K562 (cell line): ENCODE measurements around the gene ZMYND15. TPM values are rescaled to one million over a fixed set of nuclear protein-coding genes. Genes with fewer than 3 reads are reported as not detected.

Source experiments
- ATAC-seq: fragments of 200-7000 bp; cut with Tn5 transposase; 3 replicates; pipeline ENCODE4 v1.9.1; 2020; ENCODE audit warnings: moderate library complexity
- BruUV-seq: library from RNA; stranded (reverse); fragments of 400-500 nt; replicated peaks from 2 replicates; lab custom pipeline; 2021; lab: Mats Ljungman, UMichigan
- CTCF ChIA-PET: fragments of 300-600 bp; formaldehyde crosslinking; extraction: SDS; loops from one replicate; lab custom pipeline; 2021; ENCODE audit warnings: low intra/inter-chr PET ratio; lab: Yijun Ruan, JAX
- POLR2A ChIA-PET: fragments of 300-600, 350-650 bp; sonication (Branson Sonifier 250); formaldehyde crosslinking; extraction: SDS; loops from one replicate; lab custom pipeline; 2021; ENCODE audit warnings: antibody characterized with exemption, inconsistent platforms; lab: Yijun Ruan, JAX
- DNase-seq, 4 experiments: peaks; one replicate each; pipeline versions ENCODE4 v3.0.0 to v3.0.0-alpha.2; 2011 to 2018; ENCODE audit warnings: low spot score in 3 of 4, mixed read lengths in 3 of 4; ENCODE audit errors: extremely low read depth in 1 of 4
- FAIRE-seq: peaks from 2 replicates; lab custom pipeline; 2011; peaks lifted over from hg19 to GRCh38; lab: Jason Lieb, UNC
- H2AFZ ChIP-seq: 2 replicates; pipeline ENCODE4 v1.6.0; 2011; ENCODE audit warnings: low read depth, low read length, control low read depth, inconsistent platforms
- H3K27ac ChIP-seq: fragments of 200-600 bp; 3 replicates; pipeline ENCODE4 v1.8.0; 2011; ENCODE audit warnings: low read depth, mild to moderate bottlenecking, control low read depth, inconsistent platforms, low read length, moderate library complexity, mixed read lengths; ENCODE audit errors: extremely low read depth
- H3K27me3 ChIP-seq, 2 experiments: fragments of 300-600 bp in 1 of 2; 2 replicates in 1 of 2; 3 replicates in 1 of 2; pipeline versions ENCODE4 v1.6.0 to v1.8.0; 2011; ENCODE audit warnings: inconsistent platforms in 2 of 2, low read length in 2 of 2, mild to moderate bottlenecking in 1 of 2, mixed read lengths in 1 of 2, moderate library complexity in 1 of 2; ENCODE audit not compliant: control insufficient read depth in 2 of 2, insufficient read depth in 2 of 2
- H3K36me3 ChIP-seq: fragments of 300-600 bp; 3 replicates; pipeline ENCODE4 v1.8.0; 2011; ENCODE audit warnings: mild to moderate bottlenecking, low read length, inconsistent platforms; ENCODE audit not compliant: control insufficient read depth, insufficient read depth
- H3K4me1 ChIP-seq, 2 experiments: fragments of 200-600 bp in 1 of 2; replicated peaks in 1 of 2; 2 replicates in 1 of 2; 3 replicates in 1 of 2; pipeline versions ENCODE4 v1.5.1 to v1.8.0; 2011; ENCODE audit warnings: inconsistent platforms in 2 of 2, low read length in 2 of 2, mild to moderate bottlenecking in 1 of 2, mixed read lengths in 1 of 2, moderate library complexity in 1 of 2; ENCODE audit not compliant: control insufficient read depth in 2 of 2, insufficient read depth in 2 of 2
- H3K4me2 ChIP-seq: 2 replicates; pipeline ENCODE4 v1.6.1; 2011; ENCODE audit warnings: low read length, control low read depth, inconsistent platforms, mixed read lengths; ENCODE audit not compliant: insufficient read depth
- H3K4me3 ChIP-seq: fragments of 200-600 bp; sonication (generic), shearing (Covaris generic); 2 replicates; pipeline ENCODE4 v1.5.1; 2016; ENCODE audit warnings: control low read depth, inconsistent platforms
- H3K79me2 ChIP-seq: fragments of 200-600 bp; 3 replicates; pipeline ENCODE4 v1.8.0; 2011; ENCODE audit warnings: low read length, inconsistent platforms; ENCODE audit not compliant: control insufficient read depth, insufficient read depth
- H3K9ac ChIP-seq, 2 experiments: 2 replicates each; pipeline versions ENCODE4 v1.6.0 to v1.6.1; 2011; ENCODE audit warnings: low read depth in 2 of 2, low read length in 2 of 2, control low read depth in 1 of 2, inconsistent platforms in 1 of 2, mild to moderate bottlenecking in 1 of 2, mixed read lengths in 1 of 2; ENCODE audit not compliant: insufficient read depth in 1 of 2
- H3K9me1 ChIP-seq: one replicate; pipeline ENCODE4 v1.6.0; 2011; ENCODE audit warnings: inconsistent platforms, mild to moderate bottlenecking, low read length, moderate library complexity; ENCODE audit not compliant: control insufficient read depth, insufficient read depth
- H3K9me3 ChIP-seq: replicated peaks from 2 replicates; pipeline ENCODE4 v1.5.1; 2011; ENCODE audit warnings: low read depth, low read length, inconsistent platforms; ENCODE audit not compliant: control insufficient read depth, insufficient read depth
- H4K20me1 ChIP-seq: replicated peaks from 2 replicates; pipeline ENCODE4 v1.6.1; 2011; ENCODE audit warnings: low read length, inconsistent platforms, mixed read lengths; ENCODE audit not compliant: control insufficient read depth, insufficient read depth
- ARID1B ChIP-seq: fragments of 450-650 bp; IDR thresholded peaks from 2 replicates; pipeline ENCODE4 v1.6.1; 2016; ENCODE audit warnings: antibody characterized with exemption, mild to moderate bottlenecking, inconsistent platforms
- CTCFL ChIP-seq: IDR thresholded peaks from 2 replicates; pipeline ENCODE4 v1.6.1; 2011; ENCODE audit warnings: borderline replicate concordance, low read depth, mild to moderate bottlenecking, moderate library complexity, low read length; ENCODE audit not compliant: insufficient read depth, poor library complexity, severe bottlenecking
- FOXK2 ChIP-seq, 2 experiments: fragments of 450-650 bp; IDR thresholded peaks in 1 of 2; conservative IDR thresholded peaks in 1 of 2; 2 replicates each; pipeline ENCODE4 v1.6.1; 2016; ENCODE audit warnings: low read depth in 2 of 2, mild to moderate bottlenecking in 1 of 2
- L3MBTL2 ChIP-seq: fragments of 450-650 bp; IDR thresholded peaks from 2 replicates; pipeline ENCODE4 v1.6.1; 2016; ENCODE audit warnings: mild to moderate bottlenecking, moderate library complexity
- MTA1 ChIP-seq: fragments of 450-650 bp; IDR thresholded peaks from 2 replicates; pipeline ENCODE4 v1.6.1; 2017; ENCODE audit warnings: borderline replicate concordance
- NFIC ChIP-seq: fragments of 450-650 bp; IDR thresholded peaks from 2 replicates; pipeline ENCODE4 v1.6.1; 2017; ENCODE audit warnings: mild to moderate bottlenecking, inconsistent platforms
- REST ChIP-seq, 2 experiments: fragments of 450-650 bp; formaldehyde crosslinking in 1 of 2; IDR thresholded peaks; 2 replicates each; pipeline versions ENCODE4 v1.4.0 to v1.6.1; 2014 to 2020; ENCODE audit warnings: mild to moderate bottlenecking in 2 of 2, borderline replicate concordance in 1 of 2, low read depth in 1 of 2
- WGBS: fragments of 100-300 bp; shearing (Covaris generic); methylation state at CpG from one replicate; pipeline ENCODE4 v1.1.6; 2016; ENCODE audit warnings: low coverage, mixed read lengths; ENCODE audit not compliant: insufficient coverage; ENCODE audit errors: missing lambda C conversion rate; 5-methylcytosine and 5-hydroxymethylcytosine counted together
- in situ Hi-C: fragments of 300-500 bp; cut with MboI; formaldehyde crosslinking; loops from 4 replicates; pipeline ENCODE4 v1.15.0; 2018; ENCODE audit warnings: inconsistent platforms, mixed read lengths
- intact Hi-C: fragments of 100-400 bp; cut with micrococcal nuclease; formaldehyde crosslinking; loops from 2 replicates; pipeline ENCODE4 v1.14.2; 2022
- polyA plus RNA-seq, 8 experiments: library from polyadenylated mRNA; depleted of rRNA in 4 of 8; stranded (reverse) in 5 of 8; unstranded in 3 of 8; fragments of >200 nt; fragmentation: Nextera tagmentation in 2 of 8; fragmentation: Illumina TruSeq in 1 of 8; extraction: Ambion mirVana in 2 of 8; extraction: Trizol in 1 of 8; gene quantifications; 2 replicates each; pipeline versions ENCODE4 v1.2.1 to v1.2.3, GENCODE V29; 2011 to 2014; ENCODE audit warnings: inconsistent platforms in 1 of 8, missing spikeins in 1 of 8
- total RNA-seq, 7 experiments: library from RNA; depleted of rRNA in 6 of 7; stranded (reverse); fragments of >200 nt in 6 of 7; fragmentation: Illumina TruSeq in 2 of 7; extraction: Trizol in 2 of 7; gene quantifications; 2 replicates each; pipeline versions ENCODE4 v1.2.1 to v1.2.3, GENCODE V29; 2011 to 2021; ENCODE audit warnings: low replicate concordance in 1 of 7
- TF ChIP-seq, protein P1 (sequence below), 2 experiments: fragments of 450-650 bp in 1 of 2; sonication (generic) in 1 of 2; formaldehyde crosslinking; conservative IDR thresholded peaks; 2 replicates each; pipeline versions ENCODE4 v1.4.0 to v1.8.1; 2020 to 2022; ENCODE audit warnings: mild to moderate bottlenecking in 1 of 2, missing genetic modification reagents in 1 of 2

ZMYND15 gene
- total and polyA plus RNA-seq, 9 of the 15 experiments (the other 6 are each of a cell fraction or from before 2014, with no cell fraction given) = 0.09 TPM; not detected in 8

DNA sequence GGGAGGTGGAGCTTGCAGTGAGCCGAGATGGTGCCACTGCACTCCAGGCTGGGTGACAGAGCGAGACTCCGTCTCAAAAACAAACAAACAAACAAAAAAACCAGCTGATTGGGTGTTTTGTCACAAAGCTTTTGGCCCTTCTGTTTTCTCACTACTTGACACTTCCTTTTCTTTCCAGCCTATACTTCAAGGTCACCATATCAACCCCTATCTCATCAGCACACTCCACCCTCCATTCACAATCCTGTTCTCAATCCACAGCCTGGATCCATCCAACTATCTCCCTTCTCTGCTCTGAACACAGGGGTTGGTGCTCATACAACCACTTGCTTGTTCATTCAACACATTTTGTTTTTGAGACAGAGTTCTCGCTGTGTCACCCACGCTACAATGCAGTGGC is 15.0 kb upstream of the ZMYND15 start:
- FAIRE-seq (no peak), DNase-seq (peak in 1 of 4 experiments; percentile 15), ATAC-seq (peak; percentile 47; the same call in 2 of the 3 replicates)
- H4K20me1 ChIP-seq = 0 out of 2 replicates have a peak, but pooled peaks cover 3% of the 10 kb centered on the region
- no peaks in the 10 kb centered on the region for H3K79me2 ChIP-seq
- WGBS = 3% methylated on average over 5 of the region's 5 CpGs
- no peak overlapping the region for H2AFZ ChIP-seq
- H3K9me1 ChIP-seq = no peaks in the 10 kb centered on the region
- BruUV-seq = no TSS peak
- ChIA-PET POLR2A (interaction anchor here (1.1 kb wide), 1 partner anchor 9 kb away, joined by 3 read pairs; no protein-coding TSS in a partner anchor), CTCF (no interaction called here)
- peaks cover 9 to 11% of the 10 kb centered on the region in 2 experiments for H3K4me1 ChIP-seq
- no peaks in the 10 kb centered on the region for H3K36me3 ChIP-seq
- no peak overlapping the region for H3K4me2 ChIP-seq
- in situ Hi-C loops = no loop called here
- H3K27me3 ChIP-seq = no peaks in the 10 kb centered on the region
- intact Hi-C loops = no loop called here
- no peak overlapping the region for H3K27ac ChIP-seq
- no peaks in the 10 kb centered on the region for H3K9me3 ChIP-seq
- H3K4me3 ChIP-seq = no peak overlapping the region
- H3K9ac ChIP-seq = peak overlapping the region in 1 of 2 experiments; percentile 45; a peak in 1 of 4 replicates
- TF ChIP-seq CTCFL (no peak), NFIC (no peak), ARID1B (0 out of 2 replicates have a peak, but pooled peaks have one; percentile 15), REST (IDR thresholded peaks at IDR 0.05; ENCODE audit: borderline replicate concordance) (peak; percentile 28; the same call in 1 of the 2 replicates), REST (CRISPR knock-in tag; IDR thresholded peaks at IDR 0.05; ENCODE audit: low read depth) (no peak), MTA1 (no peak), L3MBTL2 (0 out of 2 replicates have a peak, but pooled peaks have one; percentile 12), FOXK2 (conservative IDR thresholded peaks at IDR 0.05 in 1 of 2, IDR thresholded peaks at IDR 0.05 in 1 of 2; ENCODE audit: low read depth in 2 of 2) (no peak)
- TF ChIP-seq, protein P1, sequence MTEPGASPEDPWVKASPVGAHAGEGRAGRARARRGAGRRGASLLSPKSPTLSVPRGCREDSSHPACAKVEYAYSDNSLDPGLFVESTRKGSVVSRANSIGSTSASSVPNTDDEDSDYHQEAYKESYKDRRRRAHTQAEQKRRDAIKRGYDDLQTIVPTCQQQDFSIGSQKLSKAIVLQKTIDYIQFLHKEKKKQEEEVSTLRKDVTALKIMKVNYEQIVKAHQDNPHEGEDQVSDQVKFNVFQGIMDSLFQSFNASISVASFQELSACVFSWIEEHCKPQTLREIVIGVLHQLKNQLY (CRISPR knock-in tag; conservative IDR thresholded peaks at IDR 0.05) = no peak
